ENCODE data around the gene ANKRD52.

ANKRD52 gene

DNA sequence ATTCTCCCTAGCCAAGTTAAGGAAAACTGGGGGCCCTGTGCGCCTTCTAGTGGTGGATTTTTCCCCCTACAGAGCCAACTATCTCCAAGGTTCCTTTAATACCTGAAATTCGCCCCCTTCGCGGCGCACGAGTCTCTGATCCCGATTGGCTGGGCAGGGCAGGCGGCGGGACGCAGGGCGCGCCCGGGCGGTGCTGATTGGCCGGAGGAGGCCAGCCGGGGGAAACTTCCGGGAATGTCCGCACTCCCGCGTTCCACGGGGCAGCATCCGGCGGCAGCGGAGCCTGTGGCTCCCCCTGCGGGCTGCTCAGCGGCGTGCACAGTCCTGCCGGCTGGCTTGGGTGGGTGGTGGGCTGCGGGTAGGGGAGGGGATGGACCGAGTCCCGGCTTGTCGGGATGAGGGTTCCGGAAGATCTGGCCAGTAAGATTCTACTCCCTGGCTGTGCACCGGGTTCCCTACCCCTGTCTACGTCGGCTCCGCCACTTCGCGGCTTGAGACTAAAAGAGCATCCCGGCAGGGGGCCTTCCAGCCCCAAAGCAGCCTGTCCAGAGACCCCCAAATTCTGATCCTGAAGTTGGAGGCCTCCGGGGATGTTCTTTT, 34.0 kb downstream of the ANKRD52 start, which contains the start of gene NABP2:
Gene NABP2 (plus strand): TSS at position 241 of the 600 bp plus-strand sequence. CDS start 515 bp downstream, outside the sequence.
- peak within 1 kb of the TSS; percentile 96 for H3K9ac ChIP-seq (ENCODE audit: low read length)
- peak within 1 kb of the TSS; percentile 87 for H3K4me3 ChIP-seq (ENCODE audit: insufficient read depth, low read length, poor library complexity, severe bottlenecking)
- H3K27ac ChIP-seq (ENCODE audit: low read depth, low read length), result peak within 1 kb of the TSS; percentile 53
- peak within 1 kb of the TSS; percentile 96 for H3K4me2 ChIP-seq (ENCODE audit: low read depth, low read length, poor library complexity, severe bottlenecking)
- peaks cover 34% of the 10 kb centered on the region for H3K79me2 ChIP-seq (ENCODE audit: insufficient read depth, low read length)
- H3K36me3 ChIP-seq (ENCODE audit: low read length), result no peaks in the 10 kb centered on the region
- H3K9me2 ChIP-seq (replicated peaks; ENCODE audit: insufficient read depth, low read length), result no peaks in the 10 kb centered on the region
- peak within 1 kb of the TSS; percentile 78 for H2AFZ ChIP-seq (ENCODE audit: low read depth, low read length, severe bottlenecking)
- H3F3A ChIP-seq (ENCODE audit: insufficient read depth), result peaks cover 6% of the 10 kb centered on the region
- H3K9me3 ChIP-seq (ENCODE audit: insufficient read depth, low read length), result no peaks in the 10 kb centered on the region
- no peaks in the 10 kb centered on the region for H4K20me1 ChIP-seq (ENCODE audit: low read depth, low read length)
- TF ChIP-seq, protein P1, sequence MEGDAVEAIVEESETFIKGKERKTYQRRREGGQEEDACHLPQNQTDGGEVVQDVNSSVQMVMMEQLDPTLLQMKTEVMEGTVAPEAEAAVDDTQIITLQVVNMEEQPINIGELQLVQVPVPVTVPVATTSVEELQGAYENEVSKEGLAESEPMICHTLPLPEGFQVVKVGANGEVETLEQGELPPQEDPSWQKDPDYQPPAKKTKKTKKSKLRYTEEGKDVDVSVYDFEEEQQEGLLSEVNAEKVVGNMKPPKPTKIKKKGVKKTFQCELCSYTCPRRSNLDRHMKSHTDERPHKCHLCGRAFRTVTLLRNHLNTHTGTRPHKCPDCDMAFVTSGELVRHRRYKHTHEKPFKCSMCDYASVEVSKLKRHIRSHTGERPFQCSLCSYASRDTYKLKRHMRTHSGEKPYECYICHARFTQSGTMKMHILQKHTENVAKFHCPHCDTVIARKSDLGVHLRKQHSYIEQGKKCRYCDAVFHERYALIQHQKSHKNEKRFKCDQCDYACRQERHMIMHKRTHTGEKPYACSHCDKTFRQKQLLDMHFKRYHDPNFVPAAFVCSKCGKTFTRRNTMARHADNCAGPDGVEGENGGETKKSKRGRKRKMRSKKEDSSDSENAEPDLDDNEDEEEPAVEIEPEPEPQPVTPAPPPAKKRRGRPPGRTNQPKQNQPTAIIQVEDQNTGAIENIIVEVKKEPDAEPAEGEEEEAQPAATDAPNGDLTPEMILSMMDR (IDR thresholded peaks at IDR 0.05; ENCODE audit: insufficient read depth, low read length, poor library complexity, severe bottlenecking), result peak; percentile 93
- no peak for TF ChIP-seq EZH2phosphoT487 (conservative IDR thresholded peaks at IDR 0.05; ENCODE audit: low read length)
- no peaks in the 10 kb centered on the region for H3K27me3 ChIP-seq (ENCODE audit: low read length)

DNA sequence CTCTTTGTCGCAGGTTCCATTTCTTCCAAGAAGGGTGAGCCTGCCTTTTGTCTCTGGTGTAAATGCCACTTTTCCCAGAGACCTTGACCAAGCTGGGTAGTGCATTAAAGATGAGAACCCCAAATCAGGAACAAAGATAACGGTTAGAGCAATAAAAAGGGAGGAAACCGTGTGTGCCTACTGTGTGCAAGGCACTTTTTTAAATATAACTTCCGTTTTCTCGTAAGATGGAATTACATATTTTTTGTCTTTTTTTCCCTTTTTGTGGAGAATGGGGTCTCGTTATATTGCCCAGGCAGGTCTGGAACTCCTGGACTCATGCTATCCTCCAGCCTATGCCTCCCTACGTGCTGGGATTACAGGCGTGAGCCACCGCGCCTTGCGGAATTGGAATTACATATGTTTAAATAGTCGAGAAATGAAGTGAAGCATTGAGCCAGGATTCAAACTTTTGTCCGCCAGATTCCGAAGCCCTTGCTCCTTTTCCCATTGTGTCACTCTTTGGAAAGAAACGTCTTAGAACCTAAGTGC, 34.5 kb downstream of the ANKRD52 start:
- Histone ChIP-seq H3K9me2 (replicated peaks; ENCODE audit: insufficient read depth, low read length) (no peaks in the 10 kb centered on the region), H3F3A (ENCODE audit: insufficient read depth) (peaks cover 6% of the 10 kb centered on the region), H4K20me1 (ENCODE audit: low read depth, low read length) (no peaks in the 10 kb centered on the region), H3K27ac (ENCODE audit: low read depth, low read length) (peak overlapping the region; percentile 46), H2AFZ (ENCODE audit: low read depth, low read length, severe bottlenecking) (peak overlapping the region; percentile 78), H3K9ac (ENCODE audit: low read length) (peak overlapping the region; percentile 96), H3K4me2 (ENCODE audit: low read depth, low read length, poor library complexity, severe bottlenecking) (peak overlapping the region; percentile 96), H3K79me2 (ENCODE audit: insufficient read depth, low read length) (peaks cover 34% of the 10 kb centered on the region), H3K4me3 (ENCODE audit: insufficient read depth, low read length, poor library complexity, severe bottlenecking) (peak overlapping the region; percentile 87), H3K36me3 (ENCODE audit: low read length) (no peaks in the 10 kb centered on the region), H3K9me3 (ENCODE audit: insufficient read depth, low read length) (no peaks in the 10 kb centered on the region), H3K27me3 (ENCODE audit: low read length) (no peaks in the 10 kb centered on the region)
- TF ChIP-seq EZH2phosphoT487 (conservative IDR thresholded peaks at IDR 0.05; ENCODE audit: low read length), result no peak
- TF ChIP-seq, protein P1 (IDR thresholded peaks at IDR 0.05; ENCODE audit: insufficient read depth, low read length, poor library complexity, severe bottlenecking), result no peak

DNA sequence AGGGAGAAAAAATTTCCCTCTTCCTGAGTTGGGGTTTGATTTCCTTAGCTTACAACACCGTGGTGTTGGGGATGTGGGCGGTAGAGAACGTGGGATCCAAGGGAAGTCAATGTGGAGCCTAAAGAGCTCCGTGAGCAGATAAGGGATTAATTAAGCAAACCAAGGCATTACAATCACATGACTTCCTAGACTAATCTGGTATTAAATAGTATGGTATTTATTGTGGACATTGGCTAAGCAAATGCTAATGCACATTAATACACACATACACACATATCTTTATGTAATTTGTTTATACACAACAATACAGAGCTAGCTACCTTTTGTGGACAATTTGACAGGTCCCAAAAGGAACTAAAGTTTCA, 35.7 kb downstream of the ANKRD52 start:
- no peaks in the 10 kb centered on the region for H3K9me2 ChIP-seq (replicated peaks; ENCODE audit: insufficient read depth, low read length)
- TF ChIP-seq, protein P1 (IDR thresholded peaks at IDR 0.05; ENCODE audit: insufficient read depth, low read length, poor library complexity, severe bottlenecking), result no peak
- TF ChIP-seq EZH2phosphoT487 (conservative IDR thresholded peaks at IDR 0.05; ENCODE audit: low read length), result no peak
- peak overlapping the region; percentile 64 for H3K27ac ChIP-seq (ENCODE audit: low read depth, low read length)
- no peaks in the 10 kb centered on the region for H3K36me3 ChIP-seq (ENCODE audit: low read length)
- peak overlapping the region; percentile 85 for H3K9ac ChIP-seq (ENCODE audit: low read length)
- H3K9me3 ChIP-seq (ENCODE audit: insufficient read depth, low read length), result no peaks in the 10 kb centered on the region
- H2AFZ ChIP-seq (ENCODE audit: low read depth, low read length, severe bottlenecking), result peak overlapping the region; percentile 38
- peaks cover 34% of the 10 kb centered on the region for H3K79me2 ChIP-seq (ENCODE audit: insufficient read depth, low read length)
- H4K20me1 ChIP-seq (ENCODE audit: low read depth, low read length), result no peaks in the 10 kb centered on the region
- H3K4me2 ChIP-seq (ENCODE audit: low read depth, low read length, poor library complexity, severe bottlenecking), result peak overlapping the region; percentile 99
- peak overlapping the region; percentile 88 for H3K4me3 ChIP-seq (ENCODE audit: insufficient read depth, low read length, poor library complexity, severe bottlenecking)
- no peaks in the 10 kb centered on the region for H3K27me3 ChIP-seq (ENCODE audit: low read length)
- peaks cover 6% of the 10 kb centered on the region for H3F3A ChIP-seq (ENCODE audit: insufficient read depth)

Data from SU-DHL-6 (cell line).